T-helper 1 cell treated with Interleukin-12 subunit alpha and Interleukin-12 subunit beta and Interleukin-4 antibody, amounts not matched to agents 30 μg/mL and 1 μg/mL, for 36 hours (primary cell): ENCODE results near the gene PACC1.
A peak's percentile ranks its signal among the peaks of the same experiment; 100 is the strongest.

ENCODE experiments used
- H3K27ac Mint-ChIP-seq: one replicate; pipeline ENCODE4 v1.8.0; 2021; ENCODE audit warnings: mild to moderate bottlenecking, mixed read lengths
- H3K27me3 Mint-ChIP-seq: one replicate; pipeline ENCODE4 v1.8.0; 2021; ENCODE audit warnings: low read depth, mixed read lengths
- H3K36me3 Mint-ChIP-seq: one replicate; pipeline ENCODE4 v1.8.0; 2021; ENCODE audit warnings: low read depth, mixed read lengths
- H3K4me1 Mint-ChIP-seq: one replicate; pipeline ENCODE4 v1.8.0; 2021; ENCODE audit warnings: low read depth, mixed read lengths
- H3K4me3 Mint-ChIP-seq: one replicate; pipeline ENCODE4 v1.8.0; 2021; ENCODE audit warnings: mild to moderate bottlenecking, moderate library complexity, mixed read lengths
- H3K9me3 Mint-ChIP-seq: one replicate; pipeline ENCODE4 v1.8.0; 2021; ENCODE audit warnings: mixed read lengths

The PACC1 gene

GRCh38 chr1:212430955-212431394 is 16.3 kb upstream of the PACC1 start:
- H3K36me3 Mint-ChIP-seq, result peaks cover 2% of the 10 kb centered on the region
- H3K4me1 Mint-ChIP-seq, result peaks cover 20% of the 10 kb centered on the region
- no peaks in the 10 kb centered on the region for H3K9me3 Mint-ChIP-seq
- peaks cover 10% of the 10 kb centered on the region for H3K27me3 Mint-ChIP-seq
- H3K4me3 Mint-ChIP-seq, result no peak overlapping the region
- H3K27ac Mint-ChIP-seq, result no peak overlapping the region

- H3K9me3 Mint-ChIP-seq, result no peaks in the 10 kb centered on the region
Observed at GRCh38 chr1:212430416-212430815, 15.7 kb upstream of the PACC1 start.

GRCh38 chr1:212428496-212428895 is 13.8 kb upstream of the PACC1 start:
- Mint-ChIP-seq H3K4me1 (peaks cover 13% of the 10 kb centered on the region), H3K4me3 (no peak overlapping the region), H3K9me3 (no peaks in the 10 kb centered on the region), H3K27me3 (peaks cover 15% of the 10 kb centered on the region), H3K27ac (no peak overlapping the region), H3K36me3 (no peaks in the 10 kb centered on the region)

More at GRCh38 chr1:212430416-212430815, 15.7 kb upstream of the PACC1 start:
- no peak overlapping the region for H3K27ac Mint-ChIP-seq
- peaks cover 20% of the 10 kb centered on the region for H3K4me1 Mint-ChIP-seq
- peaks cover 10% of the 10 kb centered on the region for H3K27me3 Mint-ChIP-seq
- H3K36me3 Mint-ChIP-seq, result peaks cover 2% of the 10 kb centered on the region
- H3K4me3 Mint-ChIP-seq, result no peak overlapping the region

GRCh38 chr1:212423879-212424278 is 9.2 kb upstream of the PACC1 start:
- no peaks in the 10 kb centered on the region for H3K4me1 Mint-ChIP-seq
- no peak overlapping the region for H3K4me3 Mint-ChIP-seq
- no peak overlapping the region for H3K27ac Mint-ChIP-seq
- no peaks in the 10 kb centered on the region for H3K9me3 Mint-ChIP-seq
- H3K27me3 Mint-ChIP-seq, result peaks cover 21% of the 10 kb centered on the region
- H3K36me3 Mint-ChIP-seq, result no peaks in the 10 kb centered on the region

GRCh38 chr1:212421165-212421564 is 6.5 kb upstream of the PACC1 start:
- Mint-ChIP-seq H3K4me3 (no peak overlapping the region), H3K27ac (no peak overlapping the region), H3K27me3 (peaks cover 16% of the 10 kb centered on the region), H3K4me1 (no peaks in the 10 kb centered on the region), H3K36me3 (no peaks in the 10 kb centered on the region), H3K9me3 (no peaks in the 10 kb centered on the region)

- Mint-ChIP-seq H3K27me3 (no peaks in the 10 kb centered on the region), H3K9me3 (no peaks in the 10 kb centered on the region), H3K36me3 (peaks cover 15% of the 10 kb centered on the region), H3K4me3 (peak overlapping the region; percentile 99), H3K4me1 (peaks cover 22% of the 10 kb centered on the region), H3K27ac (peak overlapping the region; percentile 93)
Observed at GRCh38 chr1:212415107-212415841, 588 bp upstream of the PACC1 start.

- Mint-ChIP-seq H3K4me1 (peaks cover 26% of the 10 kb centered on the region), H3K27ac (peak overlapping the region; percentile 56), H3K27me3 (no peaks in the 10 kb centered on the region), H3K4me3 (peak overlapping the region; percentile 99), H3K9me3 (no peaks in the 10 kb centered on the region), H3K36me3 (peaks cover 28% of the 10 kb centered on the region)
Observed at GRCh38 chr1:212413902-212414327, 771 bp downstream of the PACC1 start.

GRCh38 chr1:212412374-212412773 is 2.3 kb downstream of the PACC1 start:
- H3K4me3 Mint-ChIP-seq, result no peak overlapping the region
- H3K27me3 Mint-ChIP-seq, result no peaks in the 10 kb centered on the region
- peaks cover 35% of the 10 kb centered on the region for H3K36me3 Mint-ChIP-seq
- no peak overlapping the region for H3K27ac Mint-ChIP-seq
- H3K4me1 Mint-ChIP-seq, result peaks cover 26% of the 10 kb centered on the region
- no peaks in the 10 kb centered on the region for H3K9me3 Mint-ChIP-seq

- no peak overlapping the region for H3K4me3 Mint-ChIP-seq
- peaks cover 26% of the 10 kb centered on the region for H3K4me1 Mint-ChIP-seq
- H3K27ac Mint-ChIP-seq, result no peak overlapping the region
- no peaks in the 10 kb centered on the region for H3K9me3 Mint-ChIP-seq
- peaks cover 43% of the 10 kb centered on the region for H3K36me3 Mint-ChIP-seq
- no peaks in the 10 kb centered on the region for H3K27me3 Mint-ChIP-seq
Observed at GRCh38 chr1:212410231-212410820, 4.4 kb downstream of the PACC1 start.

GRCh38 chr1:212402666-212403321 is 11.9 kb downstream of the PACC1 start:
- Mint-ChIP-seq H3K9me3 (no peaks in the 10 kb centered on the region), H3K27me3 (no peaks in the 10 kb centered on the region), H3K27ac (no peak overlapping the region), H3K4me1 (no peaks in the 10 kb centered on the region), H3K36me3 (peaks cover 36% of the 10 kb centered on the region), H3K4me3 (no peak overlapping the region)

GRCh38 chr1:212401838-212402582 is 12.7 kb downstream of the PACC1 start:
- Mint-ChIP-seq H3K27ac (no peak overlapping the region), H3K9me3 (peaks cover under 1% of the 10 kb centered on the region), H3K36me3 (peaks cover 36% of the 10 kb centered on the region), H3K4me1 (no peaks in the 10 kb centered on the region), H3K4me3 (no peak overlapping the region), H3K27me3 (no peaks in the 10 kb centered on the region)

GRCh38 chr1:212401042-212401441 is 13.6 kb downstream of the PACC1 start:
- H3K9me3 Mint-ChIP-seq, result peaks cover 9% of the 10 kb centered on the region
- H3K36me3 Mint-ChIP-seq, result peaks cover 40% of the 10 kb centered on the region
- H3K4me1 Mint-ChIP-seq, result no peaks in the 10 kb centered on the region
- no peaks in the 10 kb centered on the region for H3K27me3 Mint-ChIP-seq
- H3K27ac Mint-ChIP-seq, result no peak overlapping the region
- no peak overlapping the region for H3K4me3 Mint-ChIP-seq

GRCh38 chr1:212397171-212397570 is 17.5 kb downstream of the PACC1 start:
- Mint-ChIP-seq H3K27ac (no peak overlapping the region), H3K4me1 (no peaks in the 10 kb centered on the region), H3K27me3 (no peaks in the 10 kb centered on the region), H3K36me3 (peaks cover 36% of the 10 kb centered on the region), H3K9me3 (peaks cover 14% of the 10 kb centered on the region), H3K4me3 (no peak overlapping the region)

GRCh38 chr1:212396638-212397037 is 18.0 kb downstream of the PACC1 start:
- Mint-ChIP-seq H3K27ac (no peak overlapping the region), H3K27me3 (no peaks in the 10 kb centered on the region), H3K4me1 (peaks cover 2% of the 10 kb centered on the region), H3K36me3 (peaks cover 34% of the 10 kb centered on the region), H3K4me3 (no peak overlapping the region), H3K9me3 (peaks cover 18% of the 10 kb centered on the region)
